Lung (tissue), 12 donors: ENCODE results near the gene RIN3. TPM values are rescaled to one million over a fixed set of nuclear protein-coding genes. Genes with fewer than 3 reads are reported as not detected.

Source experiments
- ATAC-seq: fragments of 200-7000 bp; cut with Tn5 transposase; one replicate; pipeline ENCODE4 v1.9.1; 2020; ENCODE audit warnings: moderate number of reproducible peaks; ENCODE audit not compliant: insufficient read depth, low FRiP score
- DNase-seq, 3 donors: peaks; one replicate each; pipeline ENCODE4 v3.0.0-alpha.2; 2013 to 2017
- H3K27ac ChIP-seq, 2 donors: one replicate each; pipeline ENCODE4 v1.5.1; 2013; ENCODE audit warnings: mild to moderate bottlenecking in 2 of 2, moderate library complexity in 2 of 2, control low read depth in 1 of 2, inconsistent platforms in 1 of 2, low read depth in 1 of 2, low read length in 1 of 2
- H3K27me3 ChIP-seq, 3 donors: one replicate each; pipeline ENCODE4 v1.5.1; 2013; ENCODE audit warnings: low read length in 2 of 3; ENCODE audit not compliant: control insufficient read depth in 3 of 3, insufficient read depth in 3 of 3
- H3K36me3 ChIP-seq, 4 donors: one replicate each; pipeline ENCODE4 v1.5.1; 2013; ENCODE audit warnings: low read length in 4 of 4, mild to moderate bottlenecking in 1 of 4, moderate library complexity in 1 of 4; ENCODE audit not compliant: control insufficient read depth in 4 of 4, insufficient read depth in 4 of 4
- H3K4me1 ChIP-seq, 5 donors: one replicate each; pipeline ENCODE4 v1.5.1; 2013; ENCODE audit warnings: low read length in 5 of 5, mild to moderate bottlenecking in 2 of 5, moderate library complexity in 1 of 5; ENCODE audit not compliant: control insufficient read depth in 5 of 5, insufficient read depth in 5 of 5
- H3K4me3 ChIP-seq: one replicate; pipeline ENCODE4 v1.5.1; 2013; ENCODE audit warnings: mild to moderate bottlenecking, control low read depth, moderate library complexity
- H3K9ac ChIP-seq, 2 donors: one replicate each; pipeline ENCODE4 v1.5.1; 2013; ENCODE audit warnings: low read length in 2 of 2, control low read depth in 1 of 2; ENCODE audit not compliant: insufficient read depth in 1 of 2
- H3K9me3 ChIP-seq, 4 donors: one replicate each; pipeline ENCODE4 v1.5.1; 2013; ENCODE audit warnings: low read length in 3 of 4, mild to moderate bottlenecking in 1 of 4, moderate library complexity in 1 of 4; ENCODE audit not compliant: control insufficient read depth in 4 of 4, insufficient read depth in 3 of 4
- WGBS, 2 donors: extraction: QIAGEN DNeasy Blood & Tissue Kit; methylation state at CpG; one replicate each; pipeline ENCODE4 v1.1.7; 2013; 5-methylcytosine and 5-hydroxymethylcytosine counted together
- polyA plus RNA-seq, 2 donors: library from polyadenylated mRNA; stranded (reverse); fragments of 200-250 nt; gene quantifications; one replicate each; pipeline ENCODE4 v1.2.1, GENCODE V29; 2013
- total RNA-seq, 2 donors: library from RNA; depleted of rRNA in 1 of 2; stranded (reverse); fragments of >200 nt in 1 of 2; gene quantifications; one replicate each; pipeline ENCODE4 v1.2.1, GENCODE V29; 2014 to 2021
- TF ChIP-seq, protein P1 (sequence below): IDR thresholded peaks from 2 replicates; pipeline ENCODE4 v1.5.1; 2012; ENCODE audit warnings: mild to moderate bottlenecking; ENCODE audit errors: control extremely low read depth, extremely low read depth
- donor health status: control.
- donor health status: control.
- donor health status: Bipolar disorder and iron deficiency.
- donor health status: healthy.
- donor health status: DM: yes; HTN: yes; CAD: no.

The RIN3 gene
- total and polyA plus RNA-seq, 4 donors: 19.3 to 55.5 (median 40.2) TPM

DNA sequence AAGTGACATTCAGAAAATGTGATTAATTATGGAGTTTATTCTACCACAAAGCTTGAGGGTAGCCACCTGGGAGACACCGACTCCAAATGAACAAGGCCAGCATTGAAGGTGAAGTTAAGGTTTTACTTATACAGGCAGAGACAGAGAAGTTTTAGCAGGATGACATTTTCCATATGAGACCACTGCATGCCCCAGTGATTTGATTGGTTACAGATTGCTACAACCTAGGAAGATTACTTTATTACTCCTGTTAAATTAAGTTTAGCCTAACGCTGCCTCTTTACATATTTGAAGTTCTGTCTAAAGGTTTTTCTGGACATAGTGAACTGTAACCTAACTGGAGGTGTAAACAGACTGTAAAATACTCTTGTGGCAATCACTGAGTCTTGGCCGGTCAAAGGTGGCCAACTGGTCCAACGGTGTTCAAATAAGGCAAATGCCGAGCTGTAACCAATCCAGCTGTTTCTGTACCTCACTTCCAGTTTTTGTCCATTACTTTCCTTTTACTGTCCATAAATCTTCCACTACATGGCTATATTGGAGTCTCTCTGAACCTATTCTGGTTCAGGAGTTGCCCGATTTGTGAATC, 57.2 kb downstream of the RIN3 start:
- no peak for ATAC-seq
- Histone ChIP-seq H3K36me3 (peaks cover 0 to 10% (median 7%) of the 10 kb centered on the region in 4 donors), H3K27me3 (no peaks in the 10 kb centered on the region), H3K9ac (no peak overlapping the region), H3K4me1 (no peaks in the 10 kb centered on the region), H3K4me3 (no peak overlapping the region), H3K27ac (no peak overlapping the region), H3K9me3 (peaks cover 0 to 12% (median 5%) of the 10 kb centered on the region in 4 donors)
- TF ChIP-seq, protein P1, sequence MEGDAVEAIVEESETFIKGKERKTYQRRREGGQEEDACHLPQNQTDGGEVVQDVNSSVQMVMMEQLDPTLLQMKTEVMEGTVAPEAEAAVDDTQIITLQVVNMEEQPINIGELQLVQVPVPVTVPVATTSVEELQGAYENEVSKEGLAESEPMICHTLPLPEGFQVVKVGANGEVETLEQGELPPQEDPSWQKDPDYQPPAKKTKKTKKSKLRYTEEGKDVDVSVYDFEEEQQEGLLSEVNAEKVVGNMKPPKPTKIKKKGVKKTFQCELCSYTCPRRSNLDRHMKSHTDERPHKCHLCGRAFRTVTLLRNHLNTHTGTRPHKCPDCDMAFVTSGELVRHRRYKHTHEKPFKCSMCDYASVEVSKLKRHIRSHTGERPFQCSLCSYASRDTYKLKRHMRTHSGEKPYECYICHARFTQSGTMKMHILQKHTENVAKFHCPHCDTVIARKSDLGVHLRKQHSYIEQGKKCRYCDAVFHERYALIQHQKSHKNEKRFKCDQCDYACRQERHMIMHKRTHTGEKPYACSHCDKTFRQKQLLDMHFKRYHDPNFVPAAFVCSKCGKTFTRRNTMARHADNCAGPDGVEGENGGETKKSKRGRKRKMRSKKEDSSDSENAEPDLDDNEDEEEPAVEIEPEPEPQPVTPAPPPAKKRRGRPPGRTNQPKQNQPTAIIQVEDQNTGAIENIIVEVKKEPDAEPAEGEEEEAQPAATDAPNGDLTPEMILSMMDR: no peak
- 90 to 93% methylated on average over 6 of the region's 6 CpGs for WGBS, 2 donors
- DNase-seq: no peak

- no peak overlapping the region for H3K4me3 ChIP-seq
- H3K27ac ChIP-seq: no peak overlapping the region
- DNase-seq: no peak
- peaks cover 0 to 4% (median 2%) of the 10 kb centered on the region in 4 donors for H3K9me3 ChIP-seq
- no peaks in the 10 kb centered on the region for H3K4me1 ChIP-seq
- no peak for ATAC-seq
- no peak overlapping the region for H3K9ac ChIP-seq
- TF ChIP-seq, protein P1: no peak
- 98 to 99% methylated on average over 10 of the region's 10 CpGs for WGBS, 2 donors
- H3K27me3 ChIP-seq: no peaks in the 10 kb centered on the region
- peaks cover 0 to 10% (median 4%) of the 10 kb centered on the region in 4 donors for H3K36me3 ChIP-seq
These were observed 58.5 kb downstream of the RIN3 start for GRCh38 chr14:92572050-92572449.

DNA sequence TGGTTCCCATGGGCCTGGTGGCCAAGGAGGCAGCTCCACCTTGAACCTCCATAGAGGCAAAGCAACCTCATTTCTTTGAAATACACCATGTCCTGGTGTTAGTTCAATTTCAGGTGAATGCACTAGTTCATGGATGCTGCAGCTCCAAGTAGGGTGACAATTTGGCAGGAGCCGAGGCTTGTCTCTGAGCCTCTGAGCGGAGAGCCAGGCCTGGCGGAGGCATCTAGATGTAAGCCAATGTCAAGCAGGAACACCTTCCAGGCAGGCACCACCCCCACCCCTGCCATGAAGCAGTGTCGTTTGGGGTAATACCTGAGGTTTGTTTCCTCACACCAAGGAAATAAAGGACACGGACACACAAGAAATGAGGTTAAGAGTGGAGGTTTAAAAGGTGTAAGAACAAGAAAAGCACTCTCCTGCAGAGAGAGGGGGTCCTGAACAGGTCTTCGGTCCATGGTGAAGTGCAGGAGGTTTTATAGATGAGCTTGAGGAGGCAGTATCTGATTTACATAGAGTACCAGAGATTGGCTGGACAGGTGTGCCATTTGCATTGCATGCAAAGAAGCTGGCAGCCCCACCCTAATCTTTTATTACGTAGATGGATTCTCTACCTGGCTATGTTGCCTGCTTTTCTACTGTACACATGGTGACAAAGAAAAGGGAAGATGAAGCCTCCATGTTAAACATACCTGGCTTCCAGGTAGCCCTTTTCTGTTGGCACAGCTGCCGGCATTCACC, 60.3 kb downstream of the RIN3 start:
- DNase-seq: no peak
- TF ChIP-seq, protein P1: no peak

More for the DNA sequence above, 60.3 kb downstream of the RIN3 start:
- Histone ChIP-seq H3K9me3 (no peaks in the 10 kb centered on the region), H3K4me1 (no peaks in the 10 kb centered on the region), H3K27me3 (no peaks in the 10 kb centered on the region), H3K9ac (no peak overlapping the region), H3K4me3 (no peak overlapping the region), H3K36me3 (peaks cover 0 to 10% (median 9%) of the 10 kb centered on the region in 4 donors), H3K27ac (no peak overlapping the region)
- ATAC-seq: no peak
- 80 to 88% methylated on average over 8 of the region's 8 CpGs for WGBS, 2 donors
